ENCODE measurements around the gene PTPN12. TPM values are rescaled to one million over a fixed set of nuclear protein-coding genes. Genes with fewer than 3 reads are reported as not detected.

Gene PTPN12
- total and polyA plus RNA-seq, 2 donors (not counting 1 experiment from before 2014, with no cell fraction given), result 42.3 to 47.8 TPM

DNA sequence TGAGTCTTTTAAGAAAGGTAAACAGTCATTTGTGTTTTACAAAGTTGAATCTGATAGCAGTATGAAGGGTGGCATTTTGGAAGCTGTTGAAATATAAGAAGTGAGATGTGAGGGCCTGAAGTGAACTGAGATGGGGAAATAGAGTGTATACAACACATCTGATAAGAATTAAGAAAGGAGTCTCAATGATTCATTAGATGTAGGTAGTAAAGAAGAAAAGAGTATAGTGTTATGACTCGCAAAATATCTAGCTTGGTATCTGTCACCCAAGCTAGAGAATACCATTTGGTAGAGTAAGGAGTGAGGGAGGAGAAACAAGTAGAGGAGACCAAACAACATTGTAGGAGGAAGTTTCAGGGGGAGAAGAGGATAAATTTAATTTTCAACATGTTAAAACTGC, 5.3 kb downstream of the PTPN12 start:
- Histone ChIP-seq H3K27ac (ENCODE audit: insufficient read depth, low read length) (no peak overlapping the region), H3K36me3 (ENCODE audit: control insufficient read depth, insufficient read depth, low read length) (peaks cover 2% of the 10 kb centered on the region), H3K4me1 (ENCODE audit: control insufficient read depth, extremely low read depth, insufficient read depth, low read length) (peaks cover 16% of the 10 kb centered on the region), H3K27me3 (ENCODE audit: control insufficient read depth, insufficient read depth, low read length) (no peaks in the 10 kb centered on the region), H3K4me3 (replicated peaks in 1 of 4; ENCODE audit: control extremely low read depth in 1 of 4, insufficient read depth in 1 of 4, low read depth in 3 of 4, low read length in 4 of 4) (no peak overlapping the region), H3K4me2 (ENCODE audit: extremely low read depth, insufficient read depth, low read length) (peak overlapping the region; percentile 5), H3K79me2 (ENCODE audit: control insufficient read depth, insufficient read depth, low read length) (peaks cover 98% of the 10 kb centered on the region), H4K20me1 (ENCODE audit: control insufficient read depth, extremely low read depth, insufficient read depth, low read length) (peaks cover 8% of the 10 kb centered on the region), H3K9me3 (ENCODE audit: control insufficient read depth, insufficient read depth, low read depth, low read length) (no peaks in the 10 kb centered on the region), H2AFZ (ENCODE audit: low read length) (no peak overlapping the region), H3K9ac (ENCODE audit: insufficient read depth, low read length) (no peak overlapping the region)
- TF ChIP-seq, protein P1, sequence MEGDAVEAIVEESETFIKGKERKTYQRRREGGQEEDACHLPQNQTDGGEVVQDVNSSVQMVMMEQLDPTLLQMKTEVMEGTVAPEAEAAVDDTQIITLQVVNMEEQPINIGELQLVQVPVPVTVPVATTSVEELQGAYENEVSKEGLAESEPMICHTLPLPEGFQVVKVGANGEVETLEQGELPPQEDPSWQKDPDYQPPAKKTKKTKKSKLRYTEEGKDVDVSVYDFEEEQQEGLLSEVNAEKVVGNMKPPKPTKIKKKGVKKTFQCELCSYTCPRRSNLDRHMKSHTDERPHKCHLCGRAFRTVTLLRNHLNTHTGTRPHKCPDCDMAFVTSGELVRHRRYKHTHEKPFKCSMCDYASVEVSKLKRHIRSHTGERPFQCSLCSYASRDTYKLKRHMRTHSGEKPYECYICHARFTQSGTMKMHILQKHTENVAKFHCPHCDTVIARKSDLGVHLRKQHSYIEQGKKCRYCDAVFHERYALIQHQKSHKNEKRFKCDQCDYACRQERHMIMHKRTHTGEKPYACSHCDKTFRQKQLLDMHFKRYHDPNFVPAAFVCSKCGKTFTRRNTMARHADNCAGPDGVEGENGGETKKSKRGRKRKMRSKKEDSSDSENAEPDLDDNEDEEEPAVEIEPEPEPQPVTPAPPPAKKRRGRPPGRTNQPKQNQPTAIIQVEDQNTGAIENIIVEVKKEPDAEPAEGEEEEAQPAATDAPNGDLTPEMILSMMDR (conservative IDR thresholded peaks at IDR 0.05 in 1 of 2, IDR thresholded peaks at IDR 0.05 in 1 of 2; ENCODE audit: low read depth in 1 of 2, low read length in 2 of 2), result no peak
- TF ChIP-seq EZH2 (IDR thresholded peaks at IDR 0.05; ENCODE audit: low read length, missing control alignments), result no peak
- peak in 1 of 2 donors; percentile 27 for DNase-seq (ENCODE audit: low read depth in 2 of 2)

DNA sequence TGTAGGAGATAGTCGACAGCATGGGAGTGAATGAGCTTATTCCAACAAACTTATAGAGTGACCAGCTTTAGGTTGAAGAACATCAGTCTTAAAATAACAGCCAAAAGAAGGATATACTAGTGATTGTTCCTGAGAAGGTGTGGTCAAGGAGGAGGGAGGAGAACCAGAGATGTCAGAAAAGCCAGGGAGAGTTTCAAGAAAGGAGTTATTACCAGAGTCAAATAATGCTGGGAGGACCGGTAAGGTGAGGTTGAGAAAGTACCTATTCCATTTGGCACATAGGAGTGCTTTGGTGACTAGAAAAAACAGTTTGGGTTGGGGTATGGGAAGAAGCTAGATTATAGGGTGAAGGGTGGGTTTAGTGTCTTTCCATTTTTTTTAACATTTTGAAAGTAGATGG, 5.8 kb downstream of the PTPN12 start:
- TF ChIP-seq, protein P1 (conservative IDR thresholded peaks at IDR 0.05 in 1 of 2, IDR thresholded peaks at IDR 0.05 in 1 of 2; ENCODE audit: low read depth in 1 of 2, low read length in 2 of 2), result no peak
- no peak for TF ChIP-seq EZH2 (IDR thresholded peaks at IDR 0.05; ENCODE audit: low read length, missing control alignments)
- no peak for DNase-seq (ENCODE audit: low read depth in 2 of 2)
- Histone ChIP-seq H3K9me3 (ENCODE audit: control insufficient read depth, insufficient read depth, low read depth, low read length) (no peaks in the 10 kb centered on the region), H3K27me3 (ENCODE audit: control insufficient read depth, insufficient read depth, low read length) (no peaks in the 10 kb centered on the region), H3K27ac (ENCODE audit: insufficient read depth, low read length) (no peak overlapping the region), H3K4me3 (replicated peaks in 1 of 4; ENCODE audit: control extremely low read depth in 1 of 4, insufficient read depth in 1 of 4, low read depth in 3 of 4, low read length in 4 of 4) (no peak overlapping the region), H3K36me3 (ENCODE audit: control insufficient read depth, insufficient read depth, low read length) (peaks cover 2% of the 10 kb centered on the region), H4K20me1 (ENCODE audit: control insufficient read depth, extremely low read depth, insufficient read depth, low read length) (peaks cover 8% of the 10 kb centered on the region), H3K9ac (ENCODE audit: insufficient read depth, low read length) (no peak overlapping the region), H2AFZ (ENCODE audit: low read length) (no peak overlapping the region), H3K4me2 (ENCODE audit: extremely low read depth, insufficient read depth, low read length) (no peak overlapping the region), H3K4me1 (ENCODE audit: control insufficient read depth, extremely low read depth, insufficient read depth, low read length) (peaks cover 16% of the 10 kb centered on the region), H3K79me2 (ENCODE audit: control insufficient read depth, insufficient read depth, low read length) (peaks cover 98% of the 10 kb centered on the region)

DNA sequence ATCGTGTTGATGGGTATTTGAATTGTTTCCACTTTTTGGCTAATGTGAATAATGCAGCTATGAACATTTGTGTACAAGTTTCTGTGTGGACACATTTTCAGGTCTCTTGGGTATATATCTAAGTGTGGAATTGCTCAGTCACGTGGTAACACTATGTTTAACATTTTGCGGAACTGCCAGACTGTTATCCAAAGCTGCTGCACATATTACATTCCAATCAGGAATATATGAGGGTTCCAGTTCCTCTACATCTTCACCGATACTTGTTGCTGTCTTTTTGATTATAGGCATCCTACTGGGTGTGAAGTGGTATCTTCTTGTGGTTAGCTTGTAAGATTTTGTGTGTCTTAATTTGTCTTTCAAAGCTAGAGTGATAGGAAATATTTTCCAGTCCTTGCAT, 6.8 kb downstream of the PTPN12 start:
- peaks cover 99% of the 10 kb centered on the region for H3K79me2 ChIP-seq (ENCODE audit: control insufficient read depth, insufficient read depth, low read length)
- H3K4me1 ChIP-seq (ENCODE audit: control insufficient read depth, extremely low read depth, insufficient read depth, low read length), result peaks cover 16% of the 10 kb centered on the region
- no peak for TF ChIP-seq EZH2 (IDR thresholded peaks at IDR 0.05; ENCODE audit: low read length, missing control alignments)
- TF ChIP-seq, protein P1 (conservative IDR thresholded peaks at IDR 0.05 in 1 of 2, IDR thresholded peaks at IDR 0.05 in 1 of 2; ENCODE audit: low read depth in 1 of 2, low read length in 2 of 2), result no peak
- peaks cover 2% of the 10 kb centered on the region for H3K36me3 ChIP-seq (ENCODE audit: control insufficient read depth, insufficient read depth, low read length)
- H3K9ac ChIP-seq (ENCODE audit: insufficient read depth, low read length), result no peak overlapping the region
- no peak overlapping the region for H3K27ac ChIP-seq (ENCODE audit: insufficient read depth, low read length)
- H3K4me3 ChIP-seq (replicated peaks in 1 of 4; ENCODE audit: control extremely low read depth in 1 of 4, insufficient read depth in 1 of 4, low read depth in 3 of 4, low read length in 4 of 4), result peak overlapping the region in 3 of 4 experiments; percentile 2 to 9 (median 4)
- no peak for DNase-seq (ENCODE audit: low read depth in 2 of 2)
- no peak overlapping the region for H2AFZ ChIP-seq (ENCODE audit: low read length)
- H3K4me2 ChIP-seq (ENCODE audit: extremely low read depth, insufficient read depth, low read length), result peak overlapping the region; percentile 39
- no peaks in the 10 kb centered on the region for H3K27me3 ChIP-seq (ENCODE audit: control insufficient read depth, insufficient read depth, low read length)
- H4K20me1 ChIP-seq (ENCODE audit: control insufficient read depth, extremely low read depth, insufficient read depth, low read length), result peaks cover 8% of the 10 kb centered on the region
- H3K9me3 ChIP-seq (ENCODE audit: control insufficient read depth, insufficient read depth, low read depth, low read length), result no peaks in the 10 kb centered on the region
